HG02610 (cell line): ENCODE measurements around the gene TUG1.

Source experiments
- ATAC-seq: cut with Tn5 transposase; IDR thresholded peaks from one replicate; pipeline ENCODE4 v1.9.1; 2021; ENCODE audit warnings: mild to moderate bottlenecking, moderate library complexity; ENCODE audit not compliant: unreplicated experiment

TUG1 gene

DNA sequence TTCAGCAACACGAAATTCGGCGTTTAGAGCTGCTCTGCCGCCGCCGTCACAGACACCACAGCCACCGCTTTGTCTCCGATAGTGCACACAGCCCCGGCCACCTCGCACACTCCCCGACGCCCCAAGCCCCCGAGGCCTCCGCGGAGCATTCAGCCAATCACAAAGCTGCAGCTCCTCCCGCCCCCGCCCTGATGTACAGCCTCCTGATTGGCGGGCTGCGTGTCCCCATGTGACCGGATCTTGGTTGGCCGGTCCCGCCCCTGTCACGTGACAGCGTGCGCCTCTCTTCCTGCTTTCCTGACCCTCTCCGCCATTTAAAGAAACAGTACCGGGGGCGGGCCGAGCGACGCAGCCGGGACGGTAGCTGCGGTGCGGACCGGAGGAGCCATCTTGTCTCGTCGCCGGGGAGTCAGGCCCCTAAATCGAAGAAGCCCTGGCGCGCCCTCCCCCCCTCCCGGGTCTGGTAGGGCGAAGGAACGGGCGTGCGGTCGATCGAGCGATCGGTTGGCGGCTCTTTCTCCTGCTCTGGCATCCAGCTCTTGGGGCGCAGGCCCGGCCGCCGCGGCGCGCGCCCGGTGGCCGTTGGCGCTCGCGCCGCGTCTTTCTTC, at the start of gene TUG1:
TSS of gene TUG1 (plus strand) at position 342 of the 608 bp plus-strand sequence.
- peak; percentile 78 for ATAC-seq

DNA sequence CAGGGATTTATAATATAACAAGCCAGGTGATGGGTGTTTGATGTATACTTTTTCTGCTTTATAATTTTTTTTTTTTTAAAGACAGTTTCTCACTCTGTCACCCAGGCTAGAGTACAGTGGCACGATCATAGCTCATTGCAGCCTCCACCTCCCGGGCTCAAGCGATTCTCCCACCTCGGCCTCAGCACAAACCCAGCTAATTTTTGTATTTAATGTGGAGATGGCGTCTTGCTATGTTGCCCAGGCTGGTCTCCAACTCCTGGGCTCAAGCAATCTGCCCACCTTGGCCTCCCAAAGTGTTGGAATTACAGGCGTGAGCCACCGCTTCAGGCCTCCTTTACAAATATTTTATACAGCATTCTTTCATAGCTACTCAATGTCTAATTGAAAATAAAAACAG, 49.1 kb upstream of the TUG1 start:
- ATAC-seq, result no peak

DNA sequence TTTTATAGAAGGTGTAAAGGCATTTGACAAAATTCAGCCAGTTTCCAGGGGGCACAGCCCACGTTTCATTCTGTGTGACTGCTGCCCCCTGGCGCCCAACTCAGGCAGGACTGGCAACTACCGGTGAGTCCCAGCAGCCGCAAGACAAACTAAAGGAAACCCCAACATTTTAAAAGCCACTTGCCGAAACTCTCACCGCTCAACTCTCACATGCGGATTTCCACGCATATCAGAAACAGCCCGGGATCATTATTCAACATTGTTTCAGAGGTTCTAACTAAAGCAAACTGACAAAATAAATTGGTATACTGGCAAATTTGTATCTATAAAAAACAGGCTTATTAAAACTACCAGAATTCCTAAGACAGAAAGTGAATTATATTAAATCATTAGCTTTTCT, 48.7 kb upstream of the TUG1 start:
- no peak for ATAC-seq

DNA sequence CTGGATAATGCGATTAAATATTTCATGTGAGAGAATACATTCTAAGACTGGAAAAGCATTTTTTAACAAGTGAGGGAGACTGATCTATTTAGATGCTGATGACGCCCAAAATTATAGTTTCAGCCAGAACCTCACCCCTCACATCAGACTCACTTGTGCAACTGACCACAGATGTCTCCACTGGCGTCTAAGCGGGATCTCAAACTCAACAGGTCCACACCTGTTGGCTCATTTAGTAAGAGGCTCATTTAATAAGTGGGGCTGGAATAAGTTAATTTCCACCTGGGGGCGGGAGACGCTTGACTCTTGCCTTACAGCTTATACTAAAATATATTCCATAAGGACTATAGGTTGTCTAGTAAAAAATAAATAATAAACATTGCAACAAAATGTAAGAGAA, 48.0 kb upstream of the TUG1 start:
- no peak for ATAC-seq

DNA sequence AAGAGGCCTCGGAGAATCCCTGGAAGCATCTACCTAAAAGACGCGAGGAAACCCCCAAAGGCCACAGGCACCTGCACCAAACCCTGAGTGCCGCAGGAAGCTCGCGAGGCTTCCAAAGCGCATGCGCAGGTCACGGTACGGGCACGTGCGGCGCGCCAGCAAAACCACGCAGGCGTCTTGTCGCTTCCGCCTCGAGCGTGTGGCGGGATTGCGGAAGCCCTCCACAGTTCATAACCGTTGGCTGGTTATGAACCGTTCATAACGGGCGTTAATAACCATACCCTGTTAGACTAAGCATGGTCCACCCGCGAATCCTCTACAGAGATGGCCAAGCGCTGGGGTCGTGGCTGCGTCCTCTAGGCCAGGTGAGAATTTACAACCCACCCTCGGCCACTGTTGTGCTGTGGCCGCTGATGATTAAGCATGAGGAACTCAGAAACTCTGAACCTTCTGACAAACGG, 46.9 kb upstream of the TUG1 start:
- ATAC-seq, result no peak

DNA sequence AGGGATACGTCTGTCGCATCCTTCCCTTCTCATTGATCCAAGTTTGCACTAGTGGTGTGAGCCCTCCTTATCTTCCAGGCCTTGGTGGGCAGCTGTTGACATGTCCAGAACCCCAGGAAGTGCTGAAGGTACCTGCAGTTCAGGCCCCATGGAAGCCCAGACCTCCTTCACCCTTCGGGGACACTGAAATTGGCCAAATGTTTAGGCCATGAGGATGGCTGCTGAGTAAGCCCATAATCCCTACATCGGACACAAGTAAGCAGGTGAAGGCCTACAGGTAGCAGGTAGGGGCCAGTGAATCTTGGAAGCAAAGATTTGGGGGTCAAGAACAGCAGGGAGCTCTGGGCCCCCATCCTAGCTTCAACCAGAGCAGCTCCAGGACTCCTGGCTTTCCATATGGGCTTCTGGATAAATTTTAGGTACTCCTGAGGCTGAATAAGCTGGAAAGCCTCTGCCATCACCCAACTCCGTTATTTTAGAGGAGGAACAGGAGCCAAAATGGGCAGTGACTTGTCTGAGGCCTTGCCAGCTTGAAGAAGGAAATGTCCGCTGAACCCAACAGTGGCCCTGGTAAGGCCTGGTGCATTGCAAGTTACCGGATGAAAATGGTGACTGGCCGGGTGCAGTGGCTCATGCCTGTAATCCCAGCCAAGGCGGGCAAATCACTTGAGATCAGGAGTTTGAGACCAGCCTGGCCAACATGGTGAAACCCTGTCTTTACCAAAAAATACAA, 45.7 kb upstream of the TUG1 start:
- ATAC-seq, result no peak

DNA sequence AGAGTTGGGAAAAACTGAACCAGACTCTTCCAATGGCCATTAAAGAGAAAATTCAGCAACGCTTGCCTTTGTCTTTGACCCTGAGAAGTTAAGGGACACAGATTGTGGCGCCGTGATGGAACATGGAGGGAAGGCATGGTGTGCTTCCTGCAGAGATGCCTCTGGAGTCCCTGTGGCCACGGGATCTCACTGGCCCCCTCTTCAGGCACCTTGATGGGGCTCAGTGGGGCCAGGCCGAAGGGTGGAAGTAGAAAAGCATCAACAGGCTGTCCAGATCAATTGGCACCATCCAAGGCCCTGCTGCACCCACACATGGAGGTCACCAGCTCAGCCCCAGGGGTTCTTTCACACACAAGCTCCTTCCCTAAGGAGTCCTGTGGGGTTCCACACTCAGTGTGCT, 43.4 kb upstream of the TUG1 start:
- no peak for ATAC-seq

DNA sequence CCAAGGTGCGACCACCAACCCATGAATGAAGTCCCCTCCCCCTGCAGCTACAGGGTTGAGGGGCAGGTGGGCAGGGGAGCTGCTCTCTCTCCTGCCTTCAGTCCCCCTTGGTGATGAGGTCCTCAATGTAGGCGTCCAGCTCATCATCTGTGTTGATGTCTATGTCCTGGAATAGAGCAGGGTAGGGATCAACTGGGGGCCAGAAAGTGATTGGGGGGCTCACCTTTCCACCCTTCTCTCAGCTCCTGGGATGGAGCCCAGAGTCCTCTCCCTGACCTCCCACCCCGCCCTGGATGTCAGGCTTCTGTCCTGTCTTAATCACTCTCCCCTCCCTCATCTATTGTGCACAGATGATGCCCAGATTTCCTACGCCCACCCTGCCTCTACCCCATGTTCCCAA, 42.4 kb upstream of the TUG1 start:
- ATAC-seq, result no peak

DNA sequence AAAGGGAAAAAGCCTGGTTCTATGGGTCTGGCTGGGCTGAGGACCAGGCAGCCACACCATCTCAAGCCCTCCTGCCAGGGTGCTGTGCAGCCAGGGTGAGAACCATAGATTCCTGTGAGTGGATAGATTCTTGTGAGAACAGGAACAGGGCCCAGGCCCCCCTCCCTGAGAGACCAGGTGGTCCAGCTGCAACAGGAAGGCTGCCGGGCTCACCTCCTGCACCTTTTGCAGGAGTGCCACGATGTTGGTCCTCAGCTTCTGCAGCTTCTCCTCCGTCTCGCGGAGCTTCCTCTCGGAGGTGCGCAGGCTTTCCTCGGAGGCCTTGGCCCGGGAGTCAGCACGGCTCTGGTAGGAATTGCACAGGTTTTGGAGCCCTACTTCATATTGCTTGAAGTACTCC, 41.3 kb upstream of the TUG1 start:
- no peak for ATAC-seq

DNA sequence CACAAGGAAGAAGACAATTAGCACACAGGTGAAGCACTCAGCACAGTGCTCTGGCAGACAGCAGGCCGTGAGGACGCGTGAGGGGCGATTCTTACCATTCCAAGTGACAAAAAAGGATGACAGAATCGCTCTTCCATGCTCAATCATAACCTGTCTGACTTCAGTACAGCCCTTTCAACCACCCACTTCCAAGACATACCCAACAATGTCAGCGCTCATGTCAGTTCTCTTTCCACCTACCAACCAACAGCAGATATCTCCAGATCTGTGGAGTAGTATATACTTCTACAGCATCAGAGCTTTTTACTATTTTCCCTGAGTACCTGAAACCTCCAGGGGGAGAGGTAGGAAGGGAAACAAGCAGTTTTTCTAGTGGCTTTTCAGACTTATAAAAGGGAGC, 40.7 kb upstream of the TUG1 start:
- no peak for ATAC-seq

DNA sequence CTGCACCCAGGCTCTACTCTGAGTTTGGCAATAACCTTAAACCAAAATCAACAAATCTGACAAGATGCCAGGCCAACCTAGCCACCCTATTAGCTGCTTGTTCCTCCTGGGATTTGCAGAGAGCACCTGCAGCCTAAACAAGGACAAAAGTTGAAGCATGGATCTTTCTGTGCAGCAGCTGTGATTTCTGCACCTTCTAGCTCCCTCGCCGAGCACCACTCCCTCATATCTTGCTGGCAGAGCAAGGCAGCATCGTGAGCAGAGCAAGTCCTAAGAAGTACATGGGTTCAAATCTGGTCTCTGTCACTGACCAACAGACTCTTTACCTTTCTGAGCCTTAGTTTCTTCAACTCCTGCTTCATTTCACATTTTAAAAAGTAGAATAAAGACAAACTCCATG, 38.8 kb upstream of the TUG1 start:
- ATAC-seq, result no peak

DNA sequence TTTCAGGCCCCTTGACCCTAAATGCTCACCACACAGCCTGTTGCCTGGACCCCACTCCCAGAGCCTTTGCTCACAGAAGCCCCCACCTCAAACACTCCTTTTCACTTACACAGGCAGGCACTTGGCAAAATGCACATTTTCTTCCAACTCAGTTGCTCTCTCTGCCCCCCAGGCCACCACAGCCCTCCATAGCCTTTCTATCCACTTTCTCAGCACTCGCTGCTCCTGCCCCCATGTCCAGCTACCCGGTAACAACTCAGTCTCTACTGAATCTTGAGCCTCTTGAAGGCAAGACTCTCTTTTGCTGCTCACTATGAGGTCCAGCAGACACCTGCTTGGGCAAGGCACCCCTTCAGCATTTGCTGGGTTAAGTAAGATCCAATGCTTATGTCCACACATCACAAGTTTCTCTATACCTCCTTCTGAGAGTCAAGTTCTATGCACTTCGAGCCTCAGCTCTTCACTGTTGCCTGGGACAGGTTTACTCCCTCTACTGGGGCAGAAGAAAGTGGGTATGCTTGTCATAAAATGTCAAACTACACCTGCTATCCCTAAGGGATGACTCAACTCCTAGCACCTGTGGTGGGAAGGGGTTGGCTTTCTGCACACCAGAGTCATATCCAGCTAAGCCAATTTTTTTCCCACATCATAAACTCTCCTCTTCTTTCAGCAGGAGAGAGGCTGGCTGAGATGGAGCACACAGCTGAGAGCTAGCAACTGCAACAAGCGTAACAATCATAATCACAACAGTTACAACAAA, 37.3 kb upstream of the TUG1 start:
- ATAC-seq, result no peak

DNA sequence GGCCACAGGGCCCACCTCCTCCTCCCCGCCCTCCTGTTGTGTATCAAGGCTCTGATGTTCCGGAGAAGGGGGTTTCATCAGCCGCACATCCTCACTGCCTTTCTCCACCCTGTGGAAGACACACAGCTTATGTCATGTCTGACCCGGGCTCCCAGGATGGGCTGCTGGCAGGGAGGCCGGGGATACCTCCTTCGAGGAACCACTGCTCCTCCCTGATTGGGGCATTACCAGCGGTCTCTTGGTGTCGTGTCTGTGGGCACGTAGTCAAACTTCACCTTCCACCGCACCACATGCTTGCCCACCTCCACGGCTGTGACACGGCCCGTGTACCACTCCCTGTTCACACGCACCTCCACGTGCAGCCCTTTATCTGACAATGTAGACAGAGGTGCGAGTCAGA, 36.4 kb upstream of the TUG1 start:
- ATAC-seq, result no peak

DNA sequence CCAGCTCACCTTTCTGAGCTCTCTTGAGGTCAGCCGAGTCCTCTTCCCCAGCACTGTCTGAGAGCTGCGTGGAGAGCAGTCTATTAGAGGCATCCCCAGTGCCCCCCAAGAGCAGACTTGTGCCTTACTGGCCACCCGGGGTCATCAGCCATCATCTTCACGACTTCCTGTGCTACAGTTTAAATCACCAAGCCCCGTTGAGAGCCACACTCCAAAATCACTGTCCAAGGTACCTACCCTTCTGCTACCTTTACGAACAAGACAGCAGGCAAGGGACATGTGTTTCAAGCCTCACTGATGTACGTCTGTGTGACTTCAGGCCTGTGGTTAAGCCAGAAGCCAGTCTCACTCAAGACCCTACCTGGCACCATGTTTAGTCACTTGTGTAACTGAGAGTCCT, 35.6 kb upstream of the TUG1 start:
- ATAC-seq, result no peak

DNA sequence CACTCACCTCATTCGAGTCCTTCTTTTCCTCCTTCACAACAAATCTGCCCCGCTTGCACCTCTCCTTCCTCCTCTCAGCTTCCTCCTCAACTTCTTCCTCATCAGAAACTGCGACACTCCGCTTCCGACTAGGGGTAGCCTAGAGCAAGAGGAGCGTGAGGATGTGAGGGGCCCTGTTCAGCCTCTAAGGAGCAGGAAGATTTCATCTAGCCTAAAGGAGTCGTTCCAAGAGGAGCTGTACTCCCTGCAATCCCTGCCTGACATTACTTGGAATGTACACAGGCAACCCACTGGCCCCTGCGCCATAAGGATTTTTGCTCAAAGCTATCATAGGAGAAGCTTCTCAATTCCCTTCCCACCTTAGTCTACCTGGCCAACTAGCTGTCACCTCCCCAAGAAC, 35.0 kb upstream of the TUG1 start:
- no peak for ATAC-seq

DNA sequence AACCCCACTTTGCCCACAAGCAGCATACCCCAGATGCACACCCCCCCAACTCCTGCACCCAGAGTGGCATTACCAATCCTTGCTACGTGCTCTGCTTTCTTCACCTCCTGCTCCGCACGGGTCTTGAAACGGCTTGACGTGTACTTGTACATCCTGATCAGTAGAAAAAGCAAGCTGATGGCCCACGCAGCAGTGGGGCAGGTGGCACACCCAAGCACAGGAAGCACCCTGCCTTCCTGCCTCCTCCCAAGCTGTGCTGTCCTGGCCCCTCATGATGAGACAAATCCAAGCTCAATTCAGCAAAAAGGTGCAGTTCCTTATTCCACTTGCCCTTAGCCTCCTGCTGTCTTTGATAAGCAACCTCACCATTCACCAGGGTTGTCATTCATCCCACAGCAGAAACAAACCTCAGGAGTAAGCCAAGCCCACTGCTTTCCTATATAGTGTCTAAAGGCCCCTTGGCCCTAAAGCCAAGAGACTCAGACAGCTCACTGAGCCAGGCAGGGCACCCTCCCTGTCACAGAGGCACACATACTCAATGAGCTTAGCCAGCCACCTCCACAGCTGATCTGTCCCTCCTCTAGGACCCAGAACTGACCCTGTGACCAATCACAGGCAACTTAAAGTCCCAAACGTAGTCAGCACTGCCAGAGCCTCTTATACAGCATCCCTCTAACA, 28.2 kb upstream of the TUG1 start:
- ATAC-seq, result no peak

DNA sequence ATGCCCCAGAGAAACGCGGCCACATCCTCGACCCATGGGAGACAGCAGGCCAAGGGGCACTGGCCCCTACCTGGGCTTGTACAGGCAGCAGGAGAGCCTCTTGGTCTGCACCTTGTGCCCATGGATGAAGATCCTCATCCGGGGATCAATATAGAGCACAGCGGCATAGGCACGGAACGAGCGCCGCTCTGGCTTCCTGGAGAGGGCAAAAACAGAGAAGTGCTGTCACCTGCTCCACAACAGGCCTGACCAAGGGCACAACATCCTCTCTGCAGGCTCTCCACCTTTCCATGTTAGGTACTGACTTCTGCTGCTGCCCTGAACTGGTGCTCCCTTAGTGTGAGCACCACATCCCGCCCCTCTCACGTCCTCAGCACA, 27.7 kb upstream of the TUG1 start:
- ATAC-seq, result no peak

DNA sequence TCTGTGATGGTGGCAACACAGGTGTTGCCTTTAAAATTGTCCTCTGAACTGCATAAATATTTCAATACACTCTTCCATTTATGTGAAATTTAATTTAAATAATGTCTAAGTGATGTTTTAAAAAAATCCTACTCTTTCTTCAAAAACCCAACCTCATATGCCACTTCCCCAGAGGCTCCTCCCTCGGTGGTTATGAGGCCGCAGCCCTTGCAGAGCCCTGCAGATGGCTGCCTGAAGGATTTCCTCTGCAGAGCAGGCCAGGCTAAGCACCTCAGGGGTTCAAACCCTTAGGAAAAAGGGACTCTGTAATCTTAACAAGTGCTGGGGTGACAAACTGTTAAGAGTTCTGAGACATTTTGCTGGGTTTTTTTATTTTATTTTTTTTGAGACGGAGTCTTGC, 25.7 kb upstream of the TUG1 start:
- ATAC-seq, result no peak

DNA sequence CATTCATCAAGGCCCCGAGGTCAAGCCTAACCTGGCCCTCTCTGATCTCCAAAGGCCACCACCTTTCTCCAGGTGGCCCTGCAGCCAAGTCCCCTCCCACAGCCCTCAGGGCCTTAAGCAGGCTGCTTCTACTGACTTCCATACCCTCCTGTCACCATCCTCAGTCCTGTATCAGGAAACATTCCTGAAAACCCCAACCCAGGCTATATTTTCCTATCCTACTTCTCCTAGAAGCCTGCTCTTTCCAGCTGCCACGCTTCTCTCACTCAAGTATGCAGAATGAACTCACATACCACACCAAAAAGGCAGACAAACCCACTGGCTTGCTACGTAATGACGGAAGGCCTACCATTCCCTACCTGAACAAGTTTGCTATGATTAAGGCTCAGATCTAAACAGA, 24.1 kb upstream of the TUG1 start:
- no peak for ATAC-seq

DNA sequence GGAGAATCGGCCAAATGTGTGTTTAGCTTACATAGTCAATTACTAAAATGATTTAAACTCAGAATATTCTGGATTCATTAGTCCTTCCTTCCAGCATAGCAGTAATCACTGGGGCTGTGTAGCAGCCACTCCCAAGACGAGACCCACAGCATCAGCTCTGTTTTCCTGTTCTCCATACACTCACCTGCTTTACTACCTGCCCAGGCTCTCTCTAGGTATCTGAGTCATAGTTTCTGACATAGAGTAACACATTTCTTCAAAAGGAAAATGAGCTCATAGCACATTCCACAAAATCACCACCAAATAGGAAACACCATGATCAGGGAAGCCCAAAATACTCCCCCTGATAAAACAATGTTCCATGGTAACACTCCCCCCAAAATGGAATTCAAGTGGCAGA, 23.4 kb upstream of the TUG1 start:
- ATAC-seq, result no peak

DNA sequence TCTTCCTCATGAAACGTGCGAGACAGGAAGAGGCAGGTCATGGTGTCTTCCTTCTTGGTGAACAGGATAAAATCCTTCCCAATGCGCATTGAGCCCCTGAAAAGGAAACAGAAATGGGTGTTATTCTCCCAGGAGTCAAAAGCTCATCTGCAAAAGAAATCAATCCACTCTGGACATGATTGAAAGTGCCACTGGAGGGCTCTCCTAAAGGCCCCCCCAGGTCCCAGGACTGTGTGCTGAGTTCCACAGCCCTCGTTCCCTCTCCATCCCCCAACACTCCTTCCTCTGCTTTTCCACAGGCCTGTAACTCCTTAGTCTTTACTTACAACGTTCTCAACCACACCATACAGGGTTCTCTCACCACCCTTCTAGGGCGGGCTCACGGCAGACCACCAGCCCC, 22.7 kb upstream of the TUG1 start:
- no peak for ATAC-seq
